ENCODE results near the gene GPX8. TPM values are rescaled to one million over a fixed set of nuclear protein-coding genes. Genes with fewer than 3 reads are reported as not detected.

Gene GPX8
- total and polyA plus RNA-seq, 2 of the 4 experiments (the other 2 are of a cell fraction): 131 to 166 TPM

GRCh38 chr5:55146543-55147151, 13.3 kb upstream of the GPX8 start (continued):
- TF ChIP-seq CTCF (conservative IDR thresholded peaks at IDR 0.05; ENCODE audit: low read depth, low read length): peak; percentile 98

GRCh38 chr5:55149308-55149795, 10.6 kb upstream of the GPX8 start:
- Histone ChIP-seq H2BK120ac (ENCODE audit: low read depth, low read length) (no peak overlapping the region), H3K79me1 (ENCODE audit: low read depth in 1 of 2, low read length in 2 of 2) (no peaks in the 10 kb centered on the region), H3K4ac (ENCODE audit: low read depth, low read length) (no peak overlapping the region), H3K14ac (replicated peaks; ENCODE audit: low read depth, low read length) (no peak overlapping the region), H3K4me3 (ENCODE audit: insufficient read depth, low read depth, low read length) (no peak overlapping the region), H3K36me3 (ENCODE audit: control insufficient read depth, insufficient read depth, low read length) (no peaks in the 10 kb centered on the region), H2BK15ac (ENCODE audit: low read depth, low read length) (no peak overlapping the region), H3K27me3 (ENCODE audit: control insufficient read depth, insufficient read depth, low read length) (no peaks in the 10 kb centered on the region), H3K18ac (ENCODE audit: low read depth, low read length) (no peak overlapping the region), H3K4me1 (ENCODE audit: control insufficient read depth, insufficient read depth, low read length) (peaks cover 5% of the 10 kb centered on the region; the same call in 1 of the 2 replicates), H3K9me1 (ENCODE audit: insufficient read depth, low read length) (peaks cover 4% of the 10 kb centered on the region), H3K23ac (ENCODE audit: low read depth, low read length) (no peak overlapping the region), H3K9ac (ENCODE audit: low read depth, low read length) (no peak overlapping the region), H4K20me1 (ENCODE audit: insufficient read depth, low read length) (no peaks in the 10 kb centered on the region), H2AK9ac (replicated peaks; ENCODE audit: low read depth, low read length, poor library complexity) (no peak overlapping the region), H2BK5ac (ENCODE audit: low read depth, low read length, poor library complexity, severe bottlenecking) (no peak overlapping the region), H3K9me3 (ENCODE audit: control insufficient read depth, insufficient read depth, low read length) (no peaks in the 10 kb centered on the region), H3K4me2 (ENCODE audit: low read depth, low read length) (no peak overlapping the region), H4K5ac (ENCODE audit: low read depth, low read length) (no peak overlapping the region), H2BK20ac (ENCODE audit: low read depth, low read length) (no peak overlapping the region), H2AK5ac (ENCODE audit: low read depth, low read length) (no peak overlapping the region), H2AFZ (replicated peaks; ENCODE audit: low read length, poor library complexity) (no peak overlapping the region), H4K8ac (ENCODE audit: low read depth in 2 of 2, low read length in 2 of 2) (no peak overlapping the region), H4K91ac (ENCODE audit: insufficient read depth, low read depth, low read length) (no peak overlapping the region), H3K27ac (ENCODE audit: insufficient read depth, low read length) (no peak overlapping the region), H3K56ac (ENCODE audit: extremely low read depth, insufficient read depth, low read length) (no peak overlapping the region)
- ChIA-PET POLR2A (ENCODE audit: unreplicated experiment) (no interaction called here), CTCF (no interaction called here)
- intact Hi-C loops (cut with micrococcal nuclease) (no loop called here), in situ Hi-C loops (cut with MboI; ENCODE audit: low sequenced_read_pairs) (loop anchor here (25.0 kb wide), 1 partner anchor 662 kb away; no protein-coding TSS in a partner anchor), dilution Hi-C loops (cut with HindIII; ENCODE audit: low sequenced_read_pairs, unreplicated experiment) (loop anchor here (25.0 kb wide), 1 partner anchor 212 kb away; no protein-coding TSS in a partner anchor)
- BruUV-seq (replicated peaks): no TSS peak
- DNase-seq (no peak), ATAC-seq (ENCODE audit: low read depth) (no peak)
- no CpG with 5 or more reads among the region's 2 CpGs for WGBS, 2 experiments (ENCODE audit: extremely low coverage in 2 of 2, insufficient read length in 1 of 2)
- TF ChIP-seq SMC3 (IDR thresholded peaks at IDR 0.05; ENCODE audit: low read depth, low read length) (no peak), NFE2L2 (IDR thresholded peaks at IDR 0.05; ENCODE audit: low read depth, low read length) (no peak), RAD21 (IDR thresholded peaks at IDR 0.05; ENCODE audit: low read length) (no peak), FOS (IDR thresholded peaks at IDR 0.05; ENCODE audit: low read depth, low read length) (no peak), RFX5 (IDR thresholded peaks at IDR 0.05; ENCODE audit: low read depth, low read length) (no peak), BHLHE40 (IDR thresholded peaks at IDR 0.05; ENCODE audit: low read depth, low read length) (no peak), POLR2A (IDR thresholded peaks at IDR 0.05; ENCODE audit: low read depth, low read length) (no peak), CHD1 (IDR thresholded peaks at IDR 0.05; ENCODE audit: low read depth, low read length) (no peak)
- TF ChIP-seq, protein P1, sequence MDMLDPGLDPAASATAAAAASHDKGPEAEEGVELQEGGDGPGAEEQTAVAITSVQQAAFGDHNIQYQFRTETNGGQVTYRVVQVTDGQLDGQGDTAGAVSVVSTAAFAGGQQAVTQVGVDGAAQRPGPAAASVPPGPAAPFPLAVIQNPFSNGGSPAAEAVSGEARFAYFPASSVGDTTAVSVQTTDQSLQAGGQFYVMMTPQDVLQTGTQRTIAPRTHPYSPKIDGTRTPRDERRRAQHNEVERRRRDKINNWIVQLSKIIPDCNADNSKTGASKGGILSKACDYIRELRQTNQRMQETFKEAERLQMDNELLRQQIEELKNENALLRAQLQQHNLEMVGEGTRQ (IDR thresholded peaks at IDR 0.05; ENCODE audit: low read depth, low read length): no peak

Data from IMR-90 (cell line).